Nephron (organoid): ENCODE data around the gene ACTN2.

Experiments
- H3K27ac Mint-ChIP-seq, 3 experiments: 2 replicates each; pipeline ENCODE4 v1.8.0; 2020; ENCODE audit warnings: mixed read lengths in 3 of 3, mild to moderate bottlenecking in 2 of 3, moderate library complexity in 1 of 3
- H3K27me3 Mint-ChIP-seq: 2 replicates; pipeline ENCODE4 v1.8.0; 2021; ENCODE audit warnings: low read depth, mild to moderate bottlenecking, moderate library complexity, mixed read lengths
- H3K36me3 Mint-ChIP-seq: 2 replicates; pipeline ENCODE4 v1.8.0; 2020; ENCODE audit warnings: low read depth, mixed read lengths
- H3K4me1 Mint-ChIP-seq: 2 replicates; pipeline ENCODE4 v1.8.0; 2020; ENCODE audit warnings: mixed read lengths
- H3K4me3 Mint-ChIP-seq, 3 experiments: 2 replicates each; pipeline ENCODE4 v1.8.0; 2020; ENCODE audit warnings: mild to moderate bottlenecking in 3 of 3, mixed read lengths in 3 of 3, moderate library complexity in 2 of 3
- H3K9me3 Mint-ChIP-seq: 2 replicates; pipeline ENCODE4 v1.8.0; 2020; ENCODE audit warnings: mixed read lengths
- TF ChIP-seq, protein P1 (sequence below), 3 experiments: fragments of 200-600 bp; sonication (generic); IDR thresholded peaks; one replicate each; pipeline ENCODE4 v1.5.0; 2021; ENCODE audit warnings: antibody characterized with exemption in 3 of 3; ENCODE audit not compliant: unreplicated experiment in 3 of 3

Gene ACTN2

DNA sequence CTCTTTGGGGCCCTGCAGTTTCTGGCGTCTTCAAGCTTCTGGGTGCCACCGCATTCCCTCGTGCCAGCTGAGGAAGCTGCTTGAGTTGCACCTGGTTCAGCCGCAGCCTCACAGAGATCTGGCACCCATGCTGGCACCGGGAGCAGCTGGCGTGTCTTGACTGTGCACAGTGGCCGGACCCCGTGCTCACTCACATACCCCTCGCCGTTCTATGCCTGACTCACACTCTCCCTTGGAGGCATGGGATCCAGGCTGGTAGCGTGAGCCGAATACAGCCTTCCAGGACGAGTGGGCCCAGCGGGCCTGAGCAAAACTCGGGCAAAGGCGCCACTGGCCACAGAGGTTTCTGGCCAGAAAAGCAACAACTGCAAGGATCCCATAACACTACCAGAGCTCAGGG is 100.2 kb downstream of the ACTN2 start:
- H3K36me3 Mint-ChIP-seq, result no peaks in the 10 kb centered on the region
- H3K27me3 Mint-ChIP-seq, result peaks cover 10% of the 10 kb centered on the region
- TF ChIP-seq, protein P1, sequence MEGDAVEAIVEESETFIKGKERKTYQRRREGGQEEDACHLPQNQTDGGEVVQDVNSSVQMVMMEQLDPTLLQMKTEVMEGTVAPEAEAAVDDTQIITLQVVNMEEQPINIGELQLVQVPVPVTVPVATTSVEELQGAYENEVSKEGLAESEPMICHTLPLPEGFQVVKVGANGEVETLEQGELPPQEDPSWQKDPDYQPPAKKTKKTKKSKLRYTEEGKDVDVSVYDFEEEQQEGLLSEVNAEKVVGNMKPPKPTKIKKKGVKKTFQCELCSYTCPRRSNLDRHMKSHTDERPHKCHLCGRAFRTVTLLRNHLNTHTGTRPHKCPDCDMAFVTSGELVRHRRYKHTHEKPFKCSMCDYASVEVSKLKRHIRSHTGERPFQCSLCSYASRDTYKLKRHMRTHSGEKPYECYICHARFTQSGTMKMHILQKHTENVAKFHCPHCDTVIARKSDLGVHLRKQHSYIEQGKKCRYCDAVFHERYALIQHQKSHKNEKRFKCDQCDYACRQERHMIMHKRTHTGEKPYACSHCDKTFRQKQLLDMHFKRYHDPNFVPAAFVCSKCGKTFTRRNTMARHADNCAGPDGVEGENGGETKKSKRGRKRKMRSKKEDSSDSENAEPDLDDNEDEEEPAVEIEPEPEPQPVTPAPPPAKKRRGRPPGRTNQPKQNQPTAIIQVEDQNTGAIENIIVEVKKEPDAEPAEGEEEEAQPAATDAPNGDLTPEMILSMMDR (IDR thresholded peaks at IDR 0.05; ENCODE audit: unreplicated experiment in 3 of 3), result no peak
- H3K4me1 Mint-ChIP-seq, result no peaks in the 10 kb centered on the region
- H3K27ac Mint-ChIP-seq, result no peak overlapping the region
- H3K9me3 Mint-ChIP-seq, result no peaks in the 10 kb centered on the region
- H3K4me3 Mint-ChIP-seq, result no peak overlapping the region

DNA sequence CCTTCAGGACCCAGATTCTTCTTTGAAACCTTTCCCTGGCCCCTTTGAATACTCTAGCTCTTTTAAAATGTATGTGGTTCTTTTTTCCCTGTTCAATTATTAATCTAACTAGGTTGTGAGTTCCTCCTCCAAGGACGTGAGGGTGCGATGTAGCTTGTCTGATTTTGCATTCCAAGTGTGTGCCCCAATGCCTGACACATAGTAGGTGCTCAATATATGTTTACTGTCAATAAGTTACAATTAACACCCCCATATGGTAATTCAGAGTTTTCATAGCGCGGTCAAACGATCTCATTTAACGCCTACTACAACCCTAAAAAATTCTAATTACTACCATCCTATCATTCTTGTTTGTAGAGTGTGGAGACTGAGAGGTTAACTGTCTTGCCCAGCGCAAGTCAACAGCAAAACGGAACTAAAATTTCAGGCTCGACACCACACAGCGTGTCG is 108.3 kb downstream of the ACTN2 start:
- H3K4me3 Mint-ChIP-seq, result peak overlapping the region; percentile 92 to 96 (median 94)

DNA sequence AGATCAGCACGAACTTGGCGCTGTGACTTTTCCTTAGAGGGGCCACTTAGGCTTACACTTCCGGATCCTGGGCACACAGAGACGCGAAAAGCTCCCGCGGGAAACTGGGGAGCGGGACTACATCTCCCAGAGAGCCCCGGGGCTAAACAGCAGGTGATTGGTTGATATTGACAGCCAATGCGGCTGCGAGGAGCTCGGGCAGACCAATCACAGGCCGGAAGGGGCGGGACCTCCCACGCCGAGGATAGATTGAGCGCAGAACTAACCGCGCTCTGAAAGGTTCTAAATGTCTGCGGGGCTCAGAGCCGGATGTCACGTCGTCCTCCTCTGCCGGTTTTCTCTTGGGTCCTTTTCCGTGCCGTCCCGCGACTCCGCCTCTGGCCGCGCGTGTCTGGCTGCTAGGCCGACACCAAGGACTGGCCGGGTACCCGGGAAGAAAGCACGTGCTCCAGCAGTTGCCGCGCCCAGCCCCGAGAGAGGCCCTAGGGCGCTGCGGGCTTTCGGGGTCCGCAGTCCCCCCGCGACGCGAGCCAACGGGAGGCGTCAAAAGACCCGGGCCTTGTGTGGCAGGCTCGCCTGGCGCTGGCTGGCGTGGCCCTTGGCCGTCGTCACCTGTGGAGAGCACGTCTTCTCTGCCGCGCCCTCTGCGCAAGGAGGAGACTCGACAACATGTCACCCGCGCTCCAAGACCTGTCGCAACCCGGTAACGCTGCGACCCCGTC is 108.9 kb downstream of the ACTN2 start, which contains the start of gene MTR:
TSS of gene MTR (plus strand) at position 258 of the 722 bp plus-strand sequence. CDS start at position 670, 412 bp downstream.
- peak within 1 kb of the TSS; percentile 92 to 96 (median 94) for H3K4me3 Mint-ChIP-seq
- no peaks in the 10 kb centered on the region for H3K36me3 Mint-ChIP-seq
- no peaks in the 10 kb centered on the region for H3K9me3 Mint-ChIP-seq
- peaks cover 8% of the 10 kb centered on the region for H3K27me3 Mint-ChIP-seq
- TF ChIP-seq, protein P1 (IDR thresholded peaks at IDR 0.05; ENCODE audit: unreplicated experiment in 3 of 3), result peak in 1 of 3 experiments; percentile 15
- H3K4me1 Mint-ChIP-seq, result peaks cover 11% of the 10 kb centered on the region
- peak within 1 kb of the TSS; percentile 81 to 95 (median 94) for H3K27ac Mint-ChIP-seq

More for the DNA sequence above, 108.3 kb downstream of the ACTN2 start:
- Mint-ChIP-seq H3K36me3 (no peaks in the 10 kb centered on the region), H3K4me1 (peaks cover 11% of the 10 kb centered on the region), H3K27me3 (peaks cover 9% of the 10 kb centered on the region), H3K9me3 (no peaks in the 10 kb centered on the region), H3K27ac (peak overlapping the region; percentile 81 to 94 (median 89))
- TF ChIP-seq, protein P1 (IDR thresholded peaks at IDR 0.05; ENCODE audit: unreplicated experiment in 3 of 3), result no peak

DNA sequence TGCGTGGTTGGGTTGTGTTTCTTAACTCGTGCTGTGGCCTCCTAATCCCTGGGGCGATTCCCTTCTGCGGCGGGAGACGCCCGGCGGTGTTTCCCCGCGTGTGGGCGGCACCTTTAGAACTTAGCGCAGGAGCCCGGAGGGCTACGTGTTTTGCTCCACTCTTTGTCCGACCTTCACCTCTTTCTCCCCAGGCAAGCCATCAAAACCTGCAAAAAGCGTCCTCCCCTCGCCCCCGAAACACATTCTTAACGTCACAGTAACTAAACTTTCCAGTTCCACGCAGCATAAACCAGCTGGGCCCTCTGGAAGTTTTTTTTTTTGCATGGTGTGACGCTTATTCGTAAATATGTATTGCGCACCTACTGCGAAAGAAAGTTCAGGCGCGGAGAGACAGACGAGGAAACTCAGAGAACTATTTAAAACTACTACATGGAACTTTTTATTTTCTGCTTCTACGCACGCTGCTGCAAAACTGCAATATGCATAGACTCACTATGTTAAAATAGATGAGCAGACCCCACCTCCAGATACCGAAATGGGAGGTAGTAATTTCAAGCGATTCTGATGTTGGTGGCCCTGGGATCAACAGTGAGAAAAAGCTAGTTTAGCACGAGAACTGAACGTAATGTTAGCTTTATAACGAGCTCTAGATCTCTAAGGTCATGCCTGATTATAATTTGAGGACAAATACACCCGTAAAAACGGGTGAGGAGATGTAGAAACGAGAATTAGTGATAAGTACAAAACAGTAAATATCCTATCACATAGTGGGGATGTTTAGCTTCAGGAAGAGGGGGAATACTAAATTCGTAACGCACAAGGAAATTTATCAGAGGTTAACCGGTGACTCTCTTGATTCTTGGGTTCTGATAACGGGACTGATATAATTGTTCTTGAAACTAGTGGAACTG is 109.7 kb downstream of the ACTN2 start:
- peaks cover 11% of the 10 kb centered on the region for H3K4me1 Mint-ChIP-seq
- TF ChIP-seq, protein P1 (IDR thresholded peaks at IDR 0.05; ENCODE audit: unreplicated experiment in 3 of 3), result no peak
- peaks cover 7% of the 10 kb centered on the region for H3K27me3 Mint-ChIP-seq
- peak overlapping the region; percentile 81 to 95 (median 94) for H3K27ac Mint-ChIP-seq
- H3K4me3 Mint-ChIP-seq, result peak overlapping the region; percentile 92 to 96 (median 94)
- H3K36me3 Mint-ChIP-seq, result no peaks in the 10 kb centered on the region
- H3K9me3 Mint-ChIP-seq, result no peaks in the 10 kb centered on the region

DNA sequence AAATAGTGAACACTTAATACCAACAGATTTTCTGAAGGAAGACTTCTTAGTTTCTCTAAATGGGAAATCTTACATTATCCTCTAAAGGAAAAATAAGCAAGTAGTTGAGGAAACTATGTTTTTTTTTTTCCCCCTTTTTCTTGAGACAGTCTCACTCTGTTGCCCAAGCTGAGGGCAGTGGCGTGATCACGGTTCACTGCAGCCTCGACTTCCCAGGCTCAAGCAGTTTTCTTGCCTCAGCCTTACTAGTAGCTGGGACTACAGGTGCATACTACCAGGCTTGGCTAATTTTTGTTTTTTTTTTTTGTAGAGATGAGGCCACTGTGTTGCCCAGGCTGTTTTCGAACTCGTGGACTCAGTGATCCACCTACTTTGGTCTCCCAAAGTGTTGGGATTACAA is 112.7 kb downstream of the ACTN2 start:
- Mint-ChIP-seq H3K27me3 (no peaks in the 10 kb centered on the region), H3K4me1 (peaks cover 11% of the 10 kb centered on the region)

More for the DNA sequence above, 112.7 kb downstream of the ACTN2 start:
- Mint-ChIP-seq H3K4me3 (no peak overlapping the region), H3K9me3 (no peaks in the 10 kb centered on the region), H3K36me3 (peaks cover 4% of the 10 kb centered on the region), H3K27ac (peak overlapping the region in 1 of 3 experiments; percentile 73)
- TF ChIP-seq, protein P1 (IDR thresholded peaks at IDR 0.05; ENCODE audit: unreplicated experiment in 3 of 3), result no peak
